ENCODE data around the gene RALGAPA2.
A peak's percentile ranks its signal among the peaks of the same experiment; 100 is the strongest.

RALGAPA2 gene

DNA sequence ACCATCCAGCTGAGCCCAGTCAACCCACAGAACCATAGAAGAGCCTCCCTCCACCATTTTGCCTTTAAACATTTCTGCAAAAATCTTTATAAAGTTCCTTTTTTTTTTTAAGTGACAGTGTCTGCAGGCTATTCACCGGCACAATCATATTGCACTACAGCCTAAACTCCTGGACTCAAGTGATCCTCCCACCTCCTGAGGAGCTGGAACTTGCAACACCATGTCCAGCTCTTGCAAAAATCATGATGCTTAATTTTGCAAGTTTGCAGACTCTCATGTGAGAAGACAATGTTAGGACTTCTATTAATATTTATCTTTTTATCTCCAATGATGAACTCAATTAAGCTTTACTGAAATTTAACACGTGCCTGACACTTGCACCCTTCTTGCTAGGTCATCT lies 255.7 kb downstream of the RALGAPA2 start:
- H3K9me3 ChIP-seq (ENCODE audit: insufficient read depth, low read length): no peaks in the 10 kb centered on the region
- H3K9ac ChIP-seq (ENCODE audit: insufficient read length, low read depth): no peak overlapping the region
- H3K4me3 ChIP-seq (ENCODE audit: insufficient read length, low read depth): no peak overlapping the region
- no peaks in the 10 kb centered on the region for H3K27me3 ChIP-seq (ENCODE audit: insufficient read depth, insufficient read length)
- no peak for DNase-seq (ENCODE audit: low read depth, low spot score)
- H3K4me1 ChIP-seq (ENCODE audit: insufficient read depth, insufficient read length): peaks cover 3% of the 10 kb centered on the region
- no peaks in the 10 kb centered on the region for H3K36me3 ChIP-seq (ENCODE audit: insufficient read depth, insufficient read length, low read length)
- TF ChIP-seq YY1 (IDR thresholded peaks at IDR 0.05; ENCODE audit: insufficient read depth, insufficient read length) (no peak), SUZ12 (IDR thresholded peaks at IDR 0.05; ENCODE audit: extremely low read depth, insufficient read depth, insufficient read length) (no peak), ZNF274 (IDR thresholded peaks at IDR 0.05; ENCODE audit: low read depth, low read length) (no peak)

DNA sequence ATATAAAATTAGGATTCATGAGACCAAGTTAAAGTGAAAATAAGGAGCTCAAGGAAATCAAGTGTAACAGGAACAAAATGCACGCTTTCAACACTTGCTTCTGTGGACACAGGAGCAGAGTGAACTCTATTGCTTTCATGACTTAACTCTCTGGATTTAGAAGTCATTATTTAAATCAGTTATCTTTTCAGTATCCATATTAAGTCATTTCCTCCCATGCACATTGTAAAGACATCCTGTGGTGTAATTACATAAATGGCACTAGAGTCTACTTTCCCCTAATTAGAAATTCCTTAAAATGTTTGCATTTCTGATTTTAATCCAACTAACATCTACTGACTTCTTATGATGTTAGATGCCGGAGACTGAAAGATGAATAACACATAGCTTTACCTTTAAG lies 256.5 kb downstream of the RALGAPA2 start:
- no peak for DNase-seq (ENCODE audit: low read depth, low spot score)
- TF ChIP-seq SUZ12 (IDR thresholded peaks at IDR 0.05; ENCODE audit: extremely low read depth, insufficient read depth, insufficient read length) (no peak), ZNF274 (IDR thresholded peaks at IDR 0.05; ENCODE audit: low read depth, low read length) (no peak), YY1 (IDR thresholded peaks at IDR 0.05; ENCODE audit: insufficient read depth, insufficient read length) (no peak)
- Histone ChIP-seq H3K4me3 (ENCODE audit: insufficient read length, low read depth) (no peak overlapping the region), H3K36me3 (ENCODE audit: insufficient read depth, insufficient read length, low read length) (no peaks in the 10 kb centered on the region), H3K27me3 (ENCODE audit: insufficient read depth, insufficient read length) (no peaks in the 10 kb centered on the region), H3K9me3 (ENCODE audit: insufficient read depth, low read length) (no peaks in the 10 kb centered on the region), H3K4me1 (ENCODE audit: insufficient read depth, insufficient read length) (peaks cover 3% of the 10 kb centered on the region), H3K9ac (ENCODE audit: insufficient read length, low read depth) (no peak overlapping the region)

DNA sequence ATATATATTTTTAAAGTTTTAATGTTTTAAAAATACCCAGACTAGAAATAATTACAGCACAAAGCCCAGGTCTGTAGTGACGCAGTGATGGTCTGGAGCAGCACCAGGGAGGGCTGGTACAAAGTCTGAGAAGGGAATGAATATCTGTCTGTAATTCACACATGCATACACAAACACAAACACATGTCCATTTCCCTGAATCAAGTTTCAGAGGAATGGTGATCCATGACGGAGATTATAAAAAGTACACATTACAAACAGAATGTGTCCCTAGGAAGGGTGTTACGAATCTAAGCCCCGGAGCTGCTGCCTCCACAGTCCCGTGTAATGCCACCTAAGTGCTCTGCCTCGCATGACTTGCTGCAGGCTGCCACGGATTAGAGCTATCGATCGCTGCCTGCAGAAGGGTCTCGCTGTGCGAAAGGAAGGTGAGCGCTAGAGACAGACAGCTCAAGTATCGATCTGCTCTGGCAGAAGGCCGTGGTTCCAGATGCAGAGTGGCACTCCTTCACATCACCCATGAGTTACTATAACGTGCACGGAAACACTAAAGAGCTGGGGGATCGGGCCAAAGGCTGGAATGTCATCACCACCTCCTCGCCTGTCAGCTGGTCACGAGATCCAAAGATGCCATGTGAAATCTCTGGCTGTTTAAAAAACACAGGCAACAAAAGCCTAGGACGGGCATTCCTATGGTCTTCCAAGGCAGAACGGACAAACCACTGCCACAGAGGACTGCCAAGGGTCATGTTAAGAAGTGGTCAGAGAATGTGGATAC lies 257.4 kb downstream of the RALGAPA2 start:
- H3K36me3 ChIP-seq (ENCODE audit: insufficient read depth, insufficient read length, low read length): no peaks in the 10 kb centered on the region
- H3K9ac ChIP-seq (ENCODE audit: insufficient read length, low read depth): no peak overlapping the region
- H3K4me3 ChIP-seq (ENCODE audit: insufficient read length, low read depth): no peak overlapping the region
- DNase-seq (ENCODE audit: low read depth, low spot score): no peak
- no peaks in the 10 kb centered on the region for H3K9me3 ChIP-seq (ENCODE audit: insufficient read depth, low read length)
- no peak for TF ChIP-seq ZNF274 (IDR thresholded peaks at IDR 0.05; ENCODE audit: low read depth, low read length)
- no peak for TF ChIP-seq SUZ12 (IDR thresholded peaks at IDR 0.05; ENCODE audit: extremely low read depth, insufficient read depth, insufficient read length)
- no peak for TF ChIP-seq YY1 (IDR thresholded peaks at IDR 0.05; ENCODE audit: insufficient read depth, insufficient read length)
- no peaks in the 10 kb centered on the region for H3K27me3 ChIP-seq (ENCODE audit: insufficient read depth, insufficient read length)
- peaks cover 3% of the 10 kb centered on the region for H3K4me1 ChIP-seq (ENCODE audit: insufficient read depth, insufficient read length)

DNA sequence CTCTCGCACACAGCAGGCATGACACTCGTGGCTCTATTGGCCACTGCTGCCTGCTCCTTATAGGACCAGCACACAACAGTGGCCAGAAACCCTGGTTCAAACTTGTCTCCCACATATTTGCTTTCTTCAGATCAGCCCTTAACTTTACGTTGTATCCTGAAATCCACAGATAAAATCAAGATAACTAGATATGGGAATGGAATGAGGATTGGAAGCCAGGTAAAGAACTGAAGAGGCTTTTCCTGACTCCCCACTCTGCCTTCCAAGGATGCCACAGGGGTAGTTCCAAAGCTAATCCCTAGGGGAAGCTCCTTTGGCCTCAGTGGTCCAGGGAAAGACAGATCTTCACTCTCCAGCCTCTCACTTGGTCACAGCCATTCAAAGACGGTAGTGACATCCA lies 258.1 kb downstream of the RALGAPA2 start:
- TF ChIP-seq YY1 (IDR thresholded peaks at IDR 0.05; ENCODE audit: insufficient read depth, insufficient read length) (no peak), SUZ12 (IDR thresholded peaks at IDR 0.05; ENCODE audit: extremely low read depth, insufficient read depth, insufficient read length) (no peak), ZNF274 (IDR thresholded peaks at IDR 0.05; ENCODE audit: low read depth, low read length) (no peak)
- Histone ChIP-seq H3K9me3 (ENCODE audit: insufficient read depth, low read length) (no peaks in the 10 kb centered on the region), H3K27me3 (ENCODE audit: insufficient read depth, insufficient read length) (no peaks in the 10 kb centered on the region), H3K9ac (ENCODE audit: insufficient read length, low read depth) (no peak overlapping the region), H3K4me1 (ENCODE audit: insufficient read depth, insufficient read length) (peaks cover 3% of the 10 kb centered on the region), H3K36me3 (ENCODE audit: insufficient read depth, insufficient read length, low read length) (no peaks in the 10 kb centered on the region), H3K4me3 (ENCODE audit: insufficient read length, low read depth) (no peak overlapping the region)
- DNase-seq (ENCODE audit: low read depth, low spot score): no peak

DNA sequence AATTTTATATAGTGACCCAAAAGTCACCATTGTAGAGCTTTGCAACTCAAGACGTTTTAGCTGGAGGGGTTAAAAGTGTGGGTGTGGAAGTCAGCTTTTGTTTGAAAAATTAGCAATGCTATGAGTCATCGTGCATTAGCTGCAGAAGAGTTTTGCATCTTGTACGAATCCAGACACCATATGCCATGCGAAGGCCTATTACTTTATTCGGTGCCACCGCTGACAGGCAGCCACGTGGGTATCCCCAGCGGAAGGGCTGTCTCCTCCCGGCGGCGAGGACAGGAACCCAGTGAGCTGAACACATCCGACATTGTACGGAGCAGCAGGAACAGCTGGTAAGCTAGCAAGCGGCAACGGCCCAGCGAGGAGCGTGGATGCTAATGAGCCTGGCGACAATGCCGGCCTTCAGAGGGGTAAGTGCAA lies 260.2 kb downstream of the RALGAPA2 start:
- H3K27me3 ChIP-seq (ENCODE audit: insufficient read depth, insufficient read length): no peaks in the 10 kb centered on the region
- H3K9ac ChIP-seq (ENCODE audit: insufficient read length, low read depth): no peak overlapping the region
- H3K4me3 ChIP-seq (ENCODE audit: insufficient read length, low read depth): peak overlapping the region; percentile 11
- no peaks in the 10 kb centered on the region for H3K36me3 ChIP-seq (ENCODE audit: insufficient read depth, insufficient read length, low read length)
- peaks cover 3% of the 10 kb centered on the region for H3K4me1 ChIP-seq (ENCODE audit: insufficient read depth, insufficient read length)
- peak; percentile 49 for DNase-seq (ENCODE audit: low read depth, low spot score)
- TF ChIP-seq SUZ12 (IDR thresholded peaks at IDR 0.05; ENCODE audit: extremely low read depth, insufficient read depth, insufficient read length) (no peak), YY1 (IDR thresholded peaks at IDR 0.05; ENCODE audit: insufficient read depth, insufficient read length) (peak; percentile 12), ZNF274 (IDR thresholded peaks at IDR 0.05; ENCODE audit: low read depth, low read length) (no peak)
- H3K9me3 ChIP-seq (ENCODE audit: insufficient read depth, low read length): no peaks in the 10 kb centered on the region

DNA sequence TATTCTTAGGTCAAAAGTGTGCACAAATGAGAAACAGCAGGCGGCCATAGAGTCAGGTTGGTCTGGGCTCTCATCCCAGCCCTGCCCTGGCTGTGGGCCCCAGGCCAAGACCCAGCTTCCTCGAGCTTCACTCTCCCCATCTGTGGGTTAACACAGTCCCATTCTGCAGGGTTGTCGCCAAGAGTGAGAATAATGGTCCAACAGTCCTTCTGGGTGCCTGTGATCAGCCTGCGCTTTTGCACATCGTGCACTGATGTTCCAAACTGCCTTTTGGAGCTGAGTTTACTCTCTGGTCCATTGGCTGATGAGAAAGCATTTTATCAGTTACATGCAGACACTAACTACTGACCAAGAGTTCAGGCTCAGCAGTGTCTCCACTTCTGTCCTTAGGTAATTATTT lies 261.9 kb downstream of the RALGAPA2 start:
- no peaks in the 10 kb centered on the region for H3K27me3 ChIP-seq (ENCODE audit: insufficient read depth, insufficient read length)
- peaks cover 3% of the 10 kb centered on the region for H3K4me1 ChIP-seq (ENCODE audit: insufficient read depth, insufficient read length)
- no peak overlapping the region for H3K4me3 ChIP-seq (ENCODE audit: insufficient read length, low read depth)
- H3K36me3 ChIP-seq (ENCODE audit: insufficient read depth, insufficient read length, low read length): no peaks in the 10 kb centered on the region
- H3K9ac ChIP-seq (ENCODE audit: insufficient read length, low read depth): no peak overlapping the region
- H3K9me3 ChIP-seq (ENCODE audit: insufficient read depth, low read length): no peaks in the 10 kb centered on the region
- TF ChIP-seq SUZ12 (IDR thresholded peaks at IDR 0.05; ENCODE audit: extremely low read depth, insufficient read depth, insufficient read length) (no peak), YY1 (IDR thresholded peaks at IDR 0.05; ENCODE audit: insufficient read depth, insufficient read length) (no peak), ZNF274 (IDR thresholded peaks at IDR 0.05; ENCODE audit: low read depth, low read length) (no peak)
- no peak for DNase-seq (ENCODE audit: low read depth, low spot score)

DNA sequence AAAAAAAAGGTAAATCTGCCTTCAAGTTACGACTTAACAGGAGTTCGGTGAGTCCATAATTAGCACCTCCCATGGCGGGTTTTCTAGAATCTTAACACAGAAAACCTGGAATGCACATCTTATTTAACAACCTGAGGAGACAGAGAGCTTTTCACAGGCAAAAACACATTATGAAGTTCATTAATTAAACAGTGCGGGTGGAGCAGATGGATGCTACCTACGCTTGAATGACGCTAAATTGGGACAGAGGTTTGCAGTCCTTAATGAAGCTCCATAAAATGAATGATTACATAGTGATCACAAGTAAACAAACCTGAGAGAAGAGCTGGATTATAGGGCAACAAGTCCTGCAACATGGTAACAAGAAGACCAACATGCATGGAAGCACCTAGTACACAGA lies 263.6 kb downstream of the RALGAPA2 start:
- no peak for TF ChIP-seq ZNF274 (IDR thresholded peaks at IDR 0.05; ENCODE audit: low read depth, low read length)
- TF ChIP-seq YY1 (IDR thresholded peaks at IDR 0.05; ENCODE audit: insufficient read depth, insufficient read length): no peak
- no peak for TF ChIP-seq SUZ12 (IDR thresholded peaks at IDR 0.05; ENCODE audit: extremely low read depth, insufficient read depth, insufficient read length)
- H3K4me1 ChIP-seq (ENCODE audit: insufficient read depth, insufficient read length): peaks cover 6% of the 10 kb centered on the region
- H3K27me3 ChIP-seq (ENCODE audit: insufficient read depth, insufficient read length): no peaks in the 10 kb centered on the region
- DNase-seq (ENCODE audit: low read depth, low spot score): no peak
- H3K9me3 ChIP-seq (ENCODE audit: insufficient read depth, low read length): no peaks in the 10 kb centered on the region
- H3K4me3 ChIP-seq (ENCODE audit: insufficient read length, low read depth): no peak overlapping the region
- H3K36me3 ChIP-seq (ENCODE audit: insufficient read depth, insufficient read length, low read length): no peaks in the 10 kb centered on the region
- H3K9ac ChIP-seq (ENCODE audit: insufficient read length, low read depth): no peak overlapping the region

Data from NT2/D1 (cell line).